ENCODE measurements around the gene ITGB4. TPM values are rescaled to one million over a fixed set of nuclear protein-coding genes. Genes with fewer than 3 reads are reported as not detected.

Gene ITGB4
- total and polyA plus RNA-seq, 2 experiments from 2014 or later, result 6.1 to 9.7 TPM

- Mint-ChIP-seq H3K4me3 (no peak overlapping the region), H3K9me3 (no peaks in the 10 kb centered on the region), H3K4me1 (0 out of 3 replicates have a peak, but pooled peaks cover 6% of the 10 kb centered on the region), H3K36me3 (ENCODE audit: low read depth) (no peaks in the 10 kb centered on the region), H3K27me3 (ENCODE audit: insufficient read depth, low read depth, poor library complexity) (peaks cover 6% of the 10 kb centered on the region), H3K27ac (no peak overlapping the region)
- Histone ChIP-seq H2AFZ (no peak overlapping the region), H3K4me2 (no peak overlapping the region), H4K20me1 (replicated peaks; ENCODE audit: insufficient read depth) (no peaks in the 10 kb centered on the region), H3K4me1 (ENCODE audit: insufficient read depth) (no peaks in the 10 kb centered on the region), H3F3A (replicated peaks; ENCODE audit: low read depth) (no peaks in the 10 kb centered on the region), H3K79me2 (replicated peaks; ENCODE audit: insufficient read depth) (no peaks in the 10 kb centered on the region), H3K4me3 (no peak overlapping the region), H3K27me3 (ENCODE audit: insufficient read depth) (no peaks in the 10 kb centered on the region), H3K27ac (ENCODE audit: low read depth) (no peak overlapping the region), H3K36me3 (ENCODE audit: insufficient read depth) (no peaks in the 10 kb centered on the region), H3K9me2 (ENCODE audit: insufficient read depth) (no peaks in the 10 kb centered on the region)
- DNase-seq (ENCODE audit: low spot score) (no peak), ATAC-seq (no peak)
- no peak for TF ChIP-seq ZNF114 (CRISPR knock-in tag; IDR thresholded peaks at IDR 0.05)
- no peak for TF ChIP-seq CREB1 (CRISPR knock-in tag; IDR thresholded peaks at IDR 0.05; ENCODE audit: low read depth)
- TF ChIP-seq JUNB (IDR thresholded peaks at IDR 0.05; ENCODE audit: unreplicated experiment), result no peak
- no peak for TF ChIP-seq REST (IDR thresholded peaks at IDR 0.05; ENCODE audit: unreplicated experiment)
- no peak for TF ChIP-seq STAT1 (IDR thresholded peaks at IDR 0.05; ENCODE audit: unreplicated experiment)
- TF ChIP-seq EZH2 (IDR thresholded peaks at IDR 0.05; ENCODE audit: low read depth, unreplicated experiment), result no peak
- TF ChIP-seq, protein P1, sequence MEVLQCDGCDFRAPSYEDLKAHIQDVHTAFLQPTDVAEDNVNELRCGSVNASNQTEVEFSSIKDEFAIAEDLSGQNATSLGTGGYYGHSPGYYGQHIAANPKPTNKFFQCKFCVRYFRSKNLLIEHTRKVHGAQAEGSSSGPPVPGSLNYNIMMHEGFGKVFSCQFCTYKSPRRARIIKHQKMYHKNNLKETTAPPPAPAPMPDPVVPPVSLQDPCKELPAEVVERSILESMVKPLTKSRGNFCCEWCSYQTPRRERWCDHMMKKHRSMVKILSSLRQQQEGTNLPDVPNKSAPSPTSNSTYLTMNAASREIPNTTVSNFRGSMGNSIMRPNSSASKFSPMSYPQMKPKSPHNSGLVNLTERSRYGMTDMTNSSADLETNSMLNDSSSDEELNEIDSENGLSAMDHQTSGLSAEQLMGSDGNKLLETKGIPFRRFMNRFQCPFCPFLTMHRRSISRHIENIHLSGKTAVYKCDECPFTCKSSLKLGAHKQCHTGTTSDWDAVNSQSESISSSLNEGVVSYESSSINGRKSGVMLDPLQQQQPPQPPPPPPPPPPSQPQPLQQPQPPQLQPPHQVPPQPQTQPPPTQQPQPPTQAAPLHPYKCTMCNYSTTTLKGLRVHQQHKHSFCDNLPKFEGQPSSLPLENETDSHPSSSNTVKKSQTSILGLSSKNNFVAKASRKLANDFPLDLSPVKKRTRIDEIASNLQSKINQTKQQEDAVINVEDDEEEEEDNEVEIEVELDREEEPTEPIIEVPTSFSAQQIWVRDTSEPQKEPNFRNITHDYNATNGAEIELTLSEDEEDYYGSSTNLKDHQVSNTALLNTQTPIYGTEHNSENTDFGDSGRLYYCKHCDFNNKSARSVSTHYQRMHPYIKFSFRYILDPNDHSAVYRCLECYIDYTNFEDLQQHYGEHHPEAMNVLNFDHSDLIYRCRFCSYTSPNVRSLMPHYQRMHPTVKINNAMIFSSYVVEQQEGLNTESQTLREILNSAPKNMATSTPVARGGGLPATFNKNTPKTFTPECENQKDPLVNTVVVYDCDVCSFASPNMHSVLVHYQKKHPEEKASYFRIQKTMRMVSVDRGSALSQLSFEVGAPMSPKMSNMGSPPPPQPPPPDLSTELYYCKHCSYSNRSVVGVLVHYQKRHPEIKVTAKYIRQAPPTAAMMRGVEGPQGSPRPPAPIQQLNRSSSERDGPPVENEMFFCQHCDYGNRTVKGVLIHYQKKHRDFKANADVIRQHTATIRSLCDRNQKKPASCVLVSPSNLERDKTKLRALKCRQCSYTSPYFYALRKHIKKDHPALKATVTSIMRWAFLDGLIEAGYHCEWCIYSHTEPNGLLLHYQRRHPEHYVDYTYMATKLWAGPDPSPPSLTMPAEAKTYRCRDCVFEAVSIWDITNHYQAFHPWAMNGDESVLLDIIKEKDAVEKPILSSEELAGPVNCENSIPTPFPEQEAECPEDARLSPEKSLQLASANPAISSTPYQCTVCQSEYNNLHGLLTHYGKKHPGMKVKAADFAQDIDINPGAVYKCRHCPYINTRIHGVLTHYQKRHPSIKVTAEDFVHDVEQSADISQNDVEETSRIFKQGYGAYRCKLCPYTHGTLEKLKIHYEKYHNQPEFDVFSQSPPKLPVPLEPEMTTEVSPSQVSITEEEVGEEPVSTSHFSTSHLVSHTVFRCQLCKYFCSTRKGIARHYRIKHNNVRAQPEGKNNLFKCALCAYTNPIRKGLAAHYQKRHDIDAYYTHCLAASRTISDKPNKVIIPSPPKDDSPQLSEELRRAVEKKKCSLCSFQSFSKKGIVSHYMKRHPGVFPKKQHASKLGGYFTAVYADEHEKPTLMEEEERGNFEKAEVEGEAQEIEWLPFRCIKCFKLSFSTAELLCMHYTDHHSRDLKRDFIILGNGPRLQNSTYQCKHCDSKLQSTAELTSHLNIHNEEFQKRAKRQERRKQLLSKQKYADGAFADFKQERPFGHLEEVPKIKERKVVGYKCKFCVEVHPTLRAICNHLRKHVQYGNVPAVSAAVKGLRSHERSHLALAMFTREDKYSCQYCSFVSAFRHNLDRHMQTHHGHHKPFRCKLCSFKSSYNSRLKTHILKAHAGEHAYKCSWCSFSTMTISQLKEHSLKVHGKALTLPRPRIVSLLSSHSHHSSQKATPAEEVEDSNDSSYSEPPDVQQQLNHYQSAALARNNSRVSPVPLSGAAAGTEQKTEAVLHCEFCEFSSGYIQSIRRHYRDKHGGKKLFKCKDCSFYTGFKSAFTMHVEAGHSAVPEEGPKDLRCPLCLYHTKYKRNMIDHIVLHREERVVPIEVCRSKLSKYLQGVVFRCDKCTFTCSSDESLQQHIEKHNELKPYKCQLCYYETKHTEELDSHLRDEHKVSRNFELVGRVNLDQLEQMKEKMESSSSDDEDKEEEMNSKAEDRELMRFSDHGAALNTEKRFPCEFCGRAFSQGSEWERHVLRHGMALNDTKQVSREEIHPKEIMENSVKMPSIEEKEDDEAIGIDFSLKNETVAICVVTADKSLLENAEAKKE (CRISPR knock-in tag; IDR thresholded peaks at IDR 0.05), result no peak
- TF ChIP-seq EZH2phosphoT487 (IDR thresholded peaks at IDR 0.05; ENCODE audit: unreplicated experiment), result no peak
- TF ChIP-seq ZNF331 (CRISPR knock-in tag; IDR thresholded peaks at IDR 0.05; ENCODE audit: low read depth), result no peak
- TF ChIP-seq CTCF (conservative IDR thresholded peaks at IDR 0.05; ENCODE audit: low read depth in 2 of 2), result no peak
- no peak for TF ChIP-seq NANOG (IDR thresholded peaks at IDR 0.05; ENCODE audit: borderline replicate concordance)
- TF ChIP-seq, protein P2, sequence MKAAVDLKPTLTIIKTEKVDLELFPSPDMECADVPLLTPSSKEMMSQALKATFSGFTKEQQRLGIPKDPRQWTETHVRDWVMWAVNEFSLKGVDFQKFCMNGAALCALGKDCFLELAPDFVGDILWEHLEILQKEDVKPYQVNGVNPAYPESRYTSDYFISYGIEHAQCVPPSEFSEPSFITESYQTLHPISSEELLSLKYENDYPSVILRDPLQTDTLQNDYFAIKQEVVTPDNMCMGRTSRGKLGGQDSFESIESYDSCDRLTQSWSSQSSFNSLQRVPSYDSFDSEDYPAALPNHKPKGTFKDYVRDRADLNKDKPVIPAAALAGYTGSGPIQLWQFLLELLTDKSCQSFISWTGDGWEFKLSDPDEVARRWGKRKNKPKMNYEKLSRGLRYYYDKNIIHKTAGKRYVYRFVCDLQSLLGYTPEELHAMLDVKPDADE (IDR thresholded peaks at IDR 0.05), result no peak
- no peak for TF ChIP-seq POLR2AphosphoS5 (IDR thresholded peaks at IDR 0.05; ENCODE audit: low read depth)
Measured at GRCh38 chr17:75742337-75742736, 21.1 kb downstream of the ITGB4 start.

All from GM23338 (cell line).